Panc1 (cell line): ENCODE measurements around the gene TAP2.

Experiments used
- POLR2AphosphoS5 ChIP-seq: IDR thresholded peaks from 2 replicates; pipeline ENCODE4 v1.6.1; 2012; ENCODE audit warnings: mild to moderate bottlenecking, low read depth, low read length, moderate library complexity
- TF ChIP-seq, protein P1 (sequence below): fragments of 450-650 bp; IDR thresholded peaks from 2 replicates; pipeline ENCODE4 v1.5.1; 2017; ENCODE audit warnings: mild to moderate bottlenecking

DNA sequence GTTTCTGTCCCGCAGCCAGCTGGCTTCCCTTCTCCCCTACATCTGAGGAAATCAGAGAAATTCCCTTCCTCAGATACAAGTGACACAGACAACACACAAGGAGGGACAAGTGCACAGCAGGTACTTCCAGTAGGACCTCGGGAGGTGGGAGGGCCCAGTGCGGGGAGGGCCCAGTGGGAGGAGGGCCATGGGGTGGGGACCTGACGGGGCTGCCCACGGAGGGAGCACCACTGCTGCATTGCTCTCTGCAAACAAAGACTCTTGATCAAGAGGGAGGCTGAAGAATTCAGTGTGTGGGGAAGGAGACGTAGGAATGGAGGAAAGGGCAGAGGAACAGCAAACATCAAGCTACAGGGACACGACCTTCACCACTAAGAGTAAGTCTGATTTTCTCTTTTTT, 9.0 kb downstream of the TAP2 start:
- TF ChIP-seq, protein P1, sequence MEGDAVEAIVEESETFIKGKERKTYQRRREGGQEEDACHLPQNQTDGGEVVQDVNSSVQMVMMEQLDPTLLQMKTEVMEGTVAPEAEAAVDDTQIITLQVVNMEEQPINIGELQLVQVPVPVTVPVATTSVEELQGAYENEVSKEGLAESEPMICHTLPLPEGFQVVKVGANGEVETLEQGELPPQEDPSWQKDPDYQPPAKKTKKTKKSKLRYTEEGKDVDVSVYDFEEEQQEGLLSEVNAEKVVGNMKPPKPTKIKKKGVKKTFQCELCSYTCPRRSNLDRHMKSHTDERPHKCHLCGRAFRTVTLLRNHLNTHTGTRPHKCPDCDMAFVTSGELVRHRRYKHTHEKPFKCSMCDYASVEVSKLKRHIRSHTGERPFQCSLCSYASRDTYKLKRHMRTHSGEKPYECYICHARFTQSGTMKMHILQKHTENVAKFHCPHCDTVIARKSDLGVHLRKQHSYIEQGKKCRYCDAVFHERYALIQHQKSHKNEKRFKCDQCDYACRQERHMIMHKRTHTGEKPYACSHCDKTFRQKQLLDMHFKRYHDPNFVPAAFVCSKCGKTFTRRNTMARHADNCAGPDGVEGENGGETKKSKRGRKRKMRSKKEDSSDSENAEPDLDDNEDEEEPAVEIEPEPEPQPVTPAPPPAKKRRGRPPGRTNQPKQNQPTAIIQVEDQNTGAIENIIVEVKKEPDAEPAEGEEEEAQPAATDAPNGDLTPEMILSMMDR: no peak
- TF ChIP-seq POLR2AphosphoS5: no peak
